Activated CD4-positive, alpha-beta T cell treated with anti-CD3 and anti-CD28 coated beads, Interleukin-2, amount 50 U/mL, for 16 hours (primary cell): ENCODE measurements around the gene BMP5.

ENCODE experiments used
- DNase-seq: peaks from one replicate; pipeline ENCODE4 v3.0.0-alpha.2; 2020

The BMP5 gene

DNA sequence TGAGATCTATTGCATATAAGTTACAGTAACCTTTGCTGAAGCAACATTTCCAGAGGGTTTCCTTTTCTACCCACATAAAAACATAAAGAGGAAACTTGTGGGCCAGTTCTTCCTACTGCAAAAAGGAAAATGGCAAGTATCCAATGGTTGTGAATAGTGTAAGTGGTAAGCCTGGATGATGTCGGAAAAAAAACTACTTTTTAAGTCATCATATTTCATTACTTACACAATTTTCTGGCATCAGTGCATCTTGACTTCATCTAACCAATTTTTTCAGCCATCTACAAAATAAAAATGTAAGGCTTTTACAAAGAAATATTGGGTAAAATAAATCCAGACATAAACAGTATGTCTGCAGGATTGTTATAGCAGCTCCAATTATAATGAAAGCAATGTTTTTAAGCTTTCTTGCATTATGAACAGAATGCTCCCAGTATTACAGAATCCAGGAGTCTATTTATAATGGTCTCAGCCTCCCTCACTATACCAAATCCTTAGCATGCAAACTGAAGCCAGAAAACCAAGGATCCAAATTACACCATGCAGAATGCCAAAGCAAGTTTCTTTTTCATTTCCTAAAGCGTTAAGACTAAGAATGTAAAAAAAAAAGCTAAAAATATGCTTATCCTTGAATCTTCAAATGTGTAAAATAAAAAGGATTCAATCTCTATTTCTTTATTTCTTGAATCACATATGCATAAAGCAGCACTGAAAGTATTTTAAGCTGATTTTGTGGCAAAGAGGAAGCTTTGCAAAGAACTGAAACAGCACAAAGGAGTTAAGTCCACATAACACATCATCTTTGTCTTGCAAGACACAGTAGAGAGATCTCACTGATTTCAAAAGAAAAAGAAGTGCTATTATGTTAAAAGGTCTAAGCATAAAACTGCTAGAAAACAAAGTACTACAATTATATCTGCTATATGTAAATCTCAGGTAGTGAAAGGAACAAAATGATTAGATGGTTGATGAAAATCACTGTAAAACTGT, 169.6 kb downstream of the BMP5 start:
- DNase-seq, result no peak

DNA sequence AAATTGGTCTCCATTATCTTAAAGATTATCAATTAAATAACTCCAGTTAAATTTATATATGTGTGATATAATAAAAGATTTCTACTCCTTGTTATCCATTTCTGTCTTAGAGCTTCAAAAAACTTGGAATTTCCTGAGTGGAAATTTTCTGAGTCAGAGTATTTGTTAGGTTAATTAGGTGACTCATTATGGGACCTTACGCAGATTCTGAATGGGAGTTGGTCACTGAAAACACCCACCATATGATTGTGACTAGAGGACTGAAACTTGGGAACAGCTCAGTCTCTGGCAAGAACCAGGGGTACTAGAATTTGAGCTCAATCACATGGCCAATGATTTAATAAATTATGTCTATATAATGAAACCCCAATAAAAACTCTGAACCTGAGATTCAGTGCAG, 171.0 kb downstream of the BMP5 start:
- no peak for DNase-seq
